Esophagus muscularis mucosa (tissue), 3 donors: ENCODE measurements around the gene SLC23A2.

Experiments used
- CTCF ChIP-seq, 3 experiments: fragments of 200-600 bp in 2 of 3; fragments of 450-650 bp in 1 of 3; sonication (generic) in 2 of 3; IDR thresholded peaks; one replicate each; pipeline ENCODE4 v1.5.1; 2017 to 2019; ENCODE audit warnings: antibody characterized with exemption in 3 of 3, mild to moderate bottlenecking in 2 of 3, moderate library complexity in 1 of 3
- POLR2A ChIP-seq: fragments of 450-650 bp; IDR thresholded peaks from one replicate; pipeline ENCODE4 v1.6.1; 2017; ENCODE audit warnings: antibody characterized with exemption, moderate library complexity, mild to moderate bottlenecking, low read depth

GRCh38 chr20:4912380-4913142 lies 88.7 kb downstream of the SLC23A2 start:
- TF ChIP-seq CTCF (IDR thresholded peaks at IDR 0.05) = no peak
- no peak for TF ChIP-seq POLR2A
